Right lobe of liver (tissue), 6 donors: Measurements from ENCODE around the gene MAP7D2. TPM values are rescaled to one million over a fixed set of nuclear protein-coding genes. Genes with fewer than 3 reads are reported as not detected.

Experiments used
- ATAC-seq, 4 donors: fragments of 200-7000 bp; cut with Tn5 transposase; one replicate each; pipeline ENCODE4 v1.9.1; 2020; ENCODE audit warnings: mild to moderate bottlenecking in 4 of 4, moderate library complexity in 4 of 4
- DNase-seq, 3 donors: peaks; one replicate each; pipeline ENCODE4 v3.0.0-alpha.2; 2020
- H3K27ac ChIP-seq, 3 donors: fragments of 200-600 bp; one replicate each; pipeline ENCODE4 v1.8.0; 2022
- H3K27me3 ChIP-seq, 2 donors: fragments of 200-600 bp; one replicate each; pipeline ENCODE4 v1.8.0; 2022
- H3K36me3 ChIP-seq, 4 donors: fragments of 200-600 bp; sonication (generic) in 1 of 4; one replicate each; pipeline versions ENCODE4 v1.5.1 to v1.8.0; 2017 to 2022; ENCODE audit warnings: control low read depth in 1 of 4
- H3K4me1 ChIP-seq, 4 donors: fragments of 200-600 bp; sonication (generic) in 1 of 4; one replicate each; pipeline versions ENCODE4 v1.5.1 to v1.8.0; 2017 to 2022; ENCODE audit warnings: control low read depth in 1 of 4
- H3K4me3 ChIP-seq, 3 donors: fragments of 200-600 bp; one replicate each; pipeline ENCODE4 v1.8.0; 2022
- H3K9me3 ChIP-seq, 4 donors: fragments of 200-600 bp; sonication (generic) in 1 of 4; one replicate each; pipeline versions ENCODE4 v1.5.1 to v1.8.0; 2017 to 2022; ENCODE audit warnings: control low read depth in 1 of 4
- POLR2A ChIP-seq: fragments of 450-650 bp; IDR thresholded peaks from one replicate; pipeline ENCODE4 v1.6.1; 2017; ENCODE audit warnings: antibody characterized with exemption, mild to moderate bottlenecking
- WGBS: methylation state at CpG from one replicate; pipeline ENCODE4 v1.1.6; 2018; ENCODE audit warnings: low coverage, low lambda C conversion rate; ENCODE audit not compliant: insufficient coverage; ENCODE audit errors: missing lambda C conversion rate; 5-methylcytosine and 5-hydroxymethylcytosine counted together
- intact Hi-C, 2 donors: fragments of 100-400 bp; cut with DNase I; formaldehyde crosslinking; loops; one replicate each; pipeline versions ENCODE4 v1.11.2 to v1.14.1; 2022
- total RNA-seq, 6 experiments: library from RNA; depleted of rRNA in 2 of 6; stranded (reverse); fragments of >200 nt in 2 of 6; fragmentation: NEBNext Ultra II Directional in 3 of 6; extraction: Animal tissue kit (Norgen Biotek cat#: 25700) in 3 of 6; gene quantifications; one replicate each; pipeline versions ENCODE4 v1.1.0 to v1.2.4, GENCODE V29; 2016 to 2023
- TF ChIP-seq, protein P1 (sequence below), 4 donors: fragments of 200-600 bp in 3 of 4; fragments of 450-650 bp in 1 of 4; IDR thresholded peaks; one replicate each; pipeline versions ENCODE4 v1.5.1 to v1.8.0; 2016 to 2022; ENCODE audit warnings: antibody characterized with exemption in 4 of 4, mild to moderate bottlenecking in 2 of 4
- donor health status: DM: no; HTN: yes; CAD: no.
- donor health status: DM: no; HTN: no; CAD: no.
- donor health status: DM: no; HTN: no; CAD: no.
- donor health status: DM: no; HTN: yes; CAD: no.
- donor health status: DM: no; HTN: yes; CAD: no.

MAP7D2 gene
- total RNA-seq, 6 experiments from 2014 or later, result 0.11 to 0.49 (median 0.30) TPM; not detected in 2

DNA sequence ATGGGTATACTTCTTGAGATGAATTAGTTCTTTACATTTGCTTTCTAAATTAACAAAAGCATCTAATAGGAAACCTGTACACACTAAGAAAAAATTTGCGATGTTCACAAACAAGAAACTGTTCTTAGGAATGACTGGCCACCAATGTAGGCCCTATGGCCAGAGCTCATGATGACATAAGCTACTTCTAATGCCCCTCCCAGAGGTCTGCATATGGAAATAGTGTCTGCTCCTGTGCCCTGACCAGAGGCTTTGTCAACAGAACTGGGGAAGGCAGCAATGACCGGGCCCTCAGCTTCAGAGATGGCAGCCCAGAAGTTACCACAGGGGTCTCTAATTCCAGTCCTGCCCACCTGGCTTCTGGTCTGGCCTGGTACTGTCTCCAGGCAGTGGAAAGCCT, 110.8 kb downstream of the MAP7D2 start:
- Histone ChIP-seq H3K4me3 (no peak overlapping the region), H3K27me3 (no peaks in the 10 kb centered on the region), H3K4me1 (no peaks in the 10 kb centered on the region), H3K9me3 (no peaks in the 10 kb centered on the region), H3K27ac (no peak overlapping the region), H3K36me3 (no peaks in the 10 kb centered on the region)
- ATAC-seq (no peak), DNase-seq (no peak)
- TF ChIP-seq, protein P1, sequence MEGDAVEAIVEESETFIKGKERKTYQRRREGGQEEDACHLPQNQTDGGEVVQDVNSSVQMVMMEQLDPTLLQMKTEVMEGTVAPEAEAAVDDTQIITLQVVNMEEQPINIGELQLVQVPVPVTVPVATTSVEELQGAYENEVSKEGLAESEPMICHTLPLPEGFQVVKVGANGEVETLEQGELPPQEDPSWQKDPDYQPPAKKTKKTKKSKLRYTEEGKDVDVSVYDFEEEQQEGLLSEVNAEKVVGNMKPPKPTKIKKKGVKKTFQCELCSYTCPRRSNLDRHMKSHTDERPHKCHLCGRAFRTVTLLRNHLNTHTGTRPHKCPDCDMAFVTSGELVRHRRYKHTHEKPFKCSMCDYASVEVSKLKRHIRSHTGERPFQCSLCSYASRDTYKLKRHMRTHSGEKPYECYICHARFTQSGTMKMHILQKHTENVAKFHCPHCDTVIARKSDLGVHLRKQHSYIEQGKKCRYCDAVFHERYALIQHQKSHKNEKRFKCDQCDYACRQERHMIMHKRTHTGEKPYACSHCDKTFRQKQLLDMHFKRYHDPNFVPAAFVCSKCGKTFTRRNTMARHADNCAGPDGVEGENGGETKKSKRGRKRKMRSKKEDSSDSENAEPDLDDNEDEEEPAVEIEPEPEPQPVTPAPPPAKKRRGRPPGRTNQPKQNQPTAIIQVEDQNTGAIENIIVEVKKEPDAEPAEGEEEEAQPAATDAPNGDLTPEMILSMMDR (IDR thresholded peaks at IDR 0.05), result no peak
- TF ChIP-seq POLR2A, result no peak
- 55% methylated on average over 2 of the region's 2 CpGs for WGBS
- intact Hi-C loops, result no loop called here

DNA sequence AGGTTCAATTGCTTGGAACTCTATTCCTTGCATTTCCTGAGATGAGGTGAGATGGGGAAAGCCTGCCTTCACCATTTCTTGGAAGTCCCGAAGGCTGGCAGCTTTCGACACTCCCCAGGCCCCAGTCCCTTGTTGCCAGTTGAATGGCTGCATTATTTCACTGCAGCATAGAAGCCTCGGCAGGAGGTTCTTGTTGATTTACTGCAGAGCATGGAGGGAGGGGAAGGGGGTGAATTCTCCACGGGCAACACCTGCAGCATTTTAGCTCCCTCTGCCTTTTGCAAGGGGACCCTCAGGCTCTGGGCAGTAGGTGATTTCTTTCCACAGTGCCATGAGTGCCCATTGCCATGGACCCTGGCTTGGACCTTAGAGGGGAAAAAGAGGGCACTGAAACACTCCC, 115.1 kb downstream of the MAP7D2 start:
- no peak for TF ChIP-seq POLR2A
- TF ChIP-seq, protein P1 (IDR thresholded peaks at IDR 0.05), result no peak
- Histone ChIP-seq H3K4me1 (no peaks in the 10 kb centered on the region), H3K27ac (no peak overlapping the region), H3K36me3 (no peaks in the 10 kb centered on the region), H3K27me3 (no peaks in the 10 kb centered on the region), H3K4me3 (no peak overlapping the region), H3K9me3 (no peaks in the 10 kb centered on the region)
- no peak for ATAC-seq
- DNase-seq, result no peak
- WGBS, result 72% methylated on average over 3 of the region's 4 CpGs
- intact Hi-C loops, result no loop called here

DNA sequence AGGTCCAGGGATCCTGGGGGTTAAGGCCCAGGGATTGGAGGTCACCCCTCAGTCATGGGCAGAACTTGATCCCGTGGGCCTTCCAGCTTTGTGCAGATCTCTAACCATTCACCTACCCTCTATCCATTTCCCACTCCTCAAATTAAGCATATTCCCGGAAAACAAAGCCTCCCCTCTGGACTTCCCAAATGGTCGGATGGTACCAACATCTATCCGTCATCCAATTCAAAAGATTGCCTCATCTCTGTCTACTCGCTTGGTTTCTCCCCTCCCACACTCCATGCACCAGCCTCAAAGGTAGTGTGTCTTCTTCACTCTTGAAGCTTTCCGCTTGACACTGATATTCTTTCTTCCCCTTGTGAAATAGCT, 125.4 kb downstream of the MAP7D2 start:
- Histone ChIP-seq H3K27me3 (no peaks in the 10 kb centered on the region), H3K4me1 (no peaks in the 10 kb centered on the region), H3K27ac (peak overlapping the region in 1 of 3 donors; percentile 19), H3K9me3 (no peaks in the 10 kb centered on the region), H3K4me3 (peak overlapping the region in 1 of 3 donors; percentile 75), H3K36me3 (no peaks in the 10 kb centered on the region)
- DNase-seq (no peak), ATAC-seq (no peak)
- TF ChIP-seq, protein P1 (IDR thresholded peaks at IDR 0.05), result peak in 1 of 4 donors; percentile 3
- no peak for TF ChIP-seq POLR2A
- WGBS, result 46% methylated on average over 6 of the region's 6 CpGs
- intact Hi-C loops, result no loop called here

DNA sequence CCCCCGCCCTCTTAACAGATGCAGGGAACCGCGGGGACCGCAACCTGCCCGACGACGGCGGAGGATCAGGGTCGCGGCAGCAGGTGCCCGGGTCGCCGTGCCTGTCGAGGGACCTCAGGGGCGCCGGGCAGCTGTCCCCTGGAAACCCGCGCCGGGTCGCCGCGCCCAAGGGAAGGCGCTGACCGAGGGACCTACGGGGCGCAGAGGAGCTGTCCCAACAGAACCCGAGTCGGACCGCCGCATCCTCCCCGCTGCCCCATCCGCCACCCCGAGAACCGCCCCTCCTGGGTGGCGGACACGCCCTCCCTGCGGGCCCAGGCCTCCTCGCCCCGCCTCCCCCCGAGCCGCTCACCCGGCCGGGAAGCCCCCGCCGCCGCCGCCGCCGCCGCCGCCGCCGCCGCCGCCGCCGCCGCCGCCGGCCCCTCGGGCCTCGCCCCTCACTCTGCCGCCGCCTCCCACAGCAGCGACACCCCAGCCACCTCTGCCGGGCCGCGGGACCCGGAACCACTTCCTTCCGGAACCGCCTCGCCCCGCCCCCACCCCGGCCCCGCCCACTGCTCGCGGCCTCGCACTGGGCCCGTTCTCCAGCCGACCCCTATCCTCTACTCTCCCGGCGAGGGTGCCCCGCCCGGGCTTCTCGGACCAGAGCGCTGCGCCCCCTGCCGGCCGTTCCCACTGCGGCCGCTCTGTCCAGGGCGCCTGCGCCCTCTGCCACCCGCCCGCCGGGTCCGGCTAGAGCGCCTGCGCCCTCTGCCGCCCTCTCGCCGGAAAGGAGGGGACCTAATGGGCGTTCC, 126.0 kb downstream of the MAP7D2 start, which contains the start of gene BCLAF3:
BCLAF3 (minus strand) TSS at position 506 of the 794 bp plus-strand sequence. CDS start 20,797 bp downstream, outside the sequence.
- no peak for TF ChIP-seq POLR2A
- TF ChIP-seq, protein P1 (IDR thresholded peaks at IDR 0.05), result peak; percentile 74 to 82 (median 80)
- no CpG with 5 or more reads among the region's 103 CpGs for WGBS

More for the DNA sequence above, 126.0 kb downstream of the MAP7D2 start, which contains the start of gene BCLAF3:
- Histone ChIP-seq H3K36me3 (no peaks in the 10 kb centered on the region), H3K9me3 (no peaks in the 10 kb centered on the region), H3K4me1 (no peaks in the 10 kb centered on the region), H3K27ac (peak within 1 kb of the TSS in 2 of 3 donors; percentile 15 to 43), H3K27me3 (no peaks in the 10 kb centered on the region), H3K4me3 (peak within 1 kb of the TSS; percentile 57 to 75 (median 67))
- peak; percentile 99 to 100 (median 99) for ATAC-seq
- intact Hi-C loops, result no loop called here
- DNase-seq, result peak; percentile 91 to 92 (median 92)
